ENCODE data around the gene CCN6.

Gene CCN6

GRCh38 chr6:112008482-112008881 is 45.4 kb upstream of the CCN6 start:
- Histone ChIP-seq H3K36me3 (no peaks in the 10 kb centered on the region), H3K27ac (no peak overlapping the region), H3K9me3 (no peaks in the 10 kb centered on the region), H3K4me1 (ENCODE audit: control insufficient read depth in 1 of 2, insufficient read depth in 1 of 2, low read depth in 1 of 2, low read length in 1 of 2) (no peaks in the 10 kb centered on the region), H3K4me3 (ENCODE audit: low read depth in 1 of 2, low read length in 1 of 2) (no peak overlapping the region), H3K27me3 (no peaks in the 10 kb centered on the region)
- no peak for TF ChIP-seq CTCF (IDR thresholded peaks at IDR 0.05)

DNA sequence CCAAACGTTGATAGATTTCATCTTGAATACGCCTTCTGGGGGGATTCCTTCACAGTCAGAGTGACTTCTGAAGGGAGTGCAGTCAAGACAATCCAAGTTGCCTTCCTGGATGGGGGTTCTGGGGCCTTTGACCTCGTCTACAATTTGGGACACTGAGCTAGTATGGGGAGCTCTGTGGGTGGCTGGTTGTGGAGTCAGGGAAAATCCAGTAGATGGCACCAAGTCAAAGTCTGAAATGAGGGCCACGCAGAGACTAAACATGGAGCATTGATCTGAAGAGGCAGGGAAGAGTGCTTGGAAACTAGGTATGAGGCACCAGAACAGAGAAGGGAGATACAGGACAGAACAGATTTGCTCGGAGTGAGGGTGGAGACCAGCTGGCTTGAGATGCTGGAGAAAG is 43.6 kb upstream of the CCN6 start:
- H3K36me3 ChIP-seq = no peaks in the 10 kb centered on the region
- no peaks in the 10 kb centered on the region for H3K27me3 ChIP-seq
- no peaks in the 10 kb centered on the region for H3K9me3 ChIP-seq
- H3K27ac ChIP-seq = no peak overlapping the region
- H3K4me3 ChIP-seq (ENCODE audit: low read depth in 1 of 2, low read length in 1 of 2) = no peak overlapping the region
- TF ChIP-seq CTCF (IDR thresholded peaks at IDR 0.05) = no peak
- no peaks in the 10 kb centered on the region for H3K4me1 ChIP-seq (ENCODE audit: control insufficient read depth in 1 of 2, insufficient read depth in 1 of 2, low read depth in 1 of 2, low read length in 1 of 2)

DNA sequence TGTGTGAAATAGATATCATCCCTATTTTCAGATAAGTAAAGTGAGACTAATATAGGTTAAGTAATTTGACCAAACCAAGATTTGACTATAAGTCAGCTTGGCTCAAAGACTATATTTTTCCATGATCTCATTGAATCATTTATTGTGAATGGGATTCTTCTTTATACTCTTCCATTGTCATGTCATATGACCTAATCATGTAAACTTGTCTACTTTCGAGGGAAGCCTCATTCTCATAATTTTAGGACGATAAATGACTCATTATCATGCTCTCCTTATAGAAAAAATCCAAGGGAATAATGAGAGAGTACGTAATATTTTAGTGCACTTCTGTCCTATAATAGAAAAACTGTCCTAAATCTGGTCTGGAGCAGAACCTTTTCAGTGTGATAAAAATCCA is 40.9 kb upstream of the CCN6 start:
- Histone ChIP-seq H3K27me3 (no peaks in the 10 kb centered on the region), H3K4me1 (ENCODE audit: control insufficient read depth in 1 of 2, insufficient read depth in 1 of 2, low read depth in 1 of 2, low read length in 1 of 2) (no peaks in the 10 kb centered on the region), H3K4me3 (ENCODE audit: low read depth in 1 of 2, low read length in 1 of 2) (no peak overlapping the region), H3K27ac (no peak overlapping the region), H3K36me3 (no peaks in the 10 kb centered on the region), H3K9me3 (no peaks in the 10 kb centered on the region)
- no peak for TF ChIP-seq CTCF (IDR thresholded peaks at IDR 0.05)

- no peak overlapping the region for H3K27ac ChIP-seq
- H3K36me3 ChIP-seq = no peaks in the 10 kb centered on the region
- no peak overlapping the region for H3K4me3 ChIP-seq (ENCODE audit: low read depth in 1 of 2, low read length in 1 of 2)
- H3K4me1 ChIP-seq (ENCODE audit: control insufficient read depth in 1 of 2, insufficient read depth in 1 of 2, low read depth in 1 of 2, low read length in 1 of 2) = no peaks in the 10 kb centered on the region
- H3K9me3 ChIP-seq = no peaks in the 10 kb centered on the region
- no peaks in the 10 kb centered on the region for H3K27me3 ChIP-seq
- TF ChIP-seq CTCF (IDR thresholded peaks at IDR 0.05) = no peak
Measured at GRCh38 chr6:112014483-112014882, 39.4 kb upstream of the CCN6 start.

- no peaks in the 10 kb centered on the region for H3K36me3 ChIP-seq
Measured at GRCh38 chr6:112015725-112016124, 38.2 kb upstream of the CCN6 start.

More at GRCh38 chr6:112015725-112016124, 38.2 kb upstream of the CCN6 start:
- no peak overlapping the region for H3K4me3 ChIP-seq (ENCODE audit: low read depth in 1 of 2, low read length in 1 of 2)
- H3K27ac ChIP-seq = no peak overlapping the region
- no peaks in the 10 kb centered on the region for H3K9me3 ChIP-seq
- no peaks in the 10 kb centered on the region for H3K4me1 ChIP-seq (ENCODE audit: control insufficient read depth in 1 of 2, insufficient read depth in 1 of 2, low read depth in 1 of 2, low read length in 1 of 2)
- H3K27me3 ChIP-seq = no peaks in the 10 kb centered on the region
- TF ChIP-seq CTCF (IDR thresholded peaks at IDR 0.05) = no peak

All from neutrophil (primary cell).